HG03439 (cell line): Measurements from ENCODE around the gene COG3.

ENCODE experiments used
- ATAC-seq: cut with Tn5 transposase; IDR thresholded peaks from one replicate; pipeline ENCODE4 v1.9.1; 2021; ENCODE audit warnings: mild to moderate bottlenecking, moderate library complexity; ENCODE audit not compliant: unreplicated experiment

Gene COG3

DNA sequence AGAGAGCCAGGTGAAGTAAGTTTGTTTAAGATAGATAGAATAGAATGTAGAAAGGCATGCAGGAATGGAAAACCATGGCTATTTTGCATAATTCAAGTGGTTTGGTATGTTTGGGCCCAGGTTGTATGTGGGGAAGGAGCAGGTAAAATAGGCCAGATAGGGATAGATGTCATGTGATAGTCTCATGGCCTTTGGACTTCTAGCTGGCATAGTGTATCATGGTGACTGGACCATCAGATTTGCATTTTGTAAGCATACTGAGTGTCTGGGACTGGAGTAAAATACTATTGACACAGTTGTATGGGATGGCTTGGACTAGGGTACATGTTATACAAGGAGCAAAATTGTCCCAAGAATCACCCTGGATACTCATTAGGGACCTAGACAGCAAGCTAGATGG lies 38.9 kb downstream of the COG3 start:
- no peak for ATAC-seq

DNA sequence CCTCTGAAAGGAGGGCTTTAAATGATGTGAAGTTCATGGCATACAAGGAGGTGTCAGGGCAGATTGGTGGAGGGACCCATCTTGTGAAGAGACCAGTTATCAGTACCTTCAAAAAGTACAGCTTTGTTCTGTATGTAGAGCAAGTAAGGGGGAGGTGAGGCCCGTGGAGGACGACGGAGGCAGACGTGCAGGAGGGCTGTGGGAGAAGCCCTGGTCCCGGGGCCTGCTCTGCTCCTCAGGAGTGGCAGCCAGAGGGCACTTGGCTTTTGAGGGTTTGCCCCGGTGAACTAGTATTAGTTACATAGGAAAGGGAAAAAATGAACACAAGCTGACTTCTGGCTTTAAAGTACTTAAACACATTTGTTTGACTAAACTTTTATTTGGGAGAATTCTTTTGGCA lies 42.1 kb downstream of the COG3 start:
- no peak for ATAC-seq

DNA sequence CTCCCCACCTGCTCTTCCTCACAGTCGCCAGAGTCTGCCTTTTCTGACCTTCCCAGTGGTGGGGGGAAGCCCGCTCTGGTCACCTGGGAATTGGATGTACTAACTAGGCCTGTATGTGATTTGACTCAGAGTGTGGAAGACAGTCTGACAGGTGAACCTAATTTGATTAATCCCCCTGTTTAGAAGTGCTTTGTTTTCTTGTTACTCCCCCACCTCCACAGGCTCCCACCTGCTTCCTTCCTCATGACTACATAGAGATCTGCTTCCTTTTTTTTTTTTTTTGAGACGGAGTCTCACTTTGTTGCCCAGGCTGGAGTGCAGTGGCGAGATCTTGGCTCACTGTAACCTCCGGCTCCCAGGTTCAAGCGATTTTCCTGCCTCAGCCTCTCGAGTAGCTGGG lies 44.0 kb downstream of the COG3 start:
- no peak for ATAC-seq

DNA sequence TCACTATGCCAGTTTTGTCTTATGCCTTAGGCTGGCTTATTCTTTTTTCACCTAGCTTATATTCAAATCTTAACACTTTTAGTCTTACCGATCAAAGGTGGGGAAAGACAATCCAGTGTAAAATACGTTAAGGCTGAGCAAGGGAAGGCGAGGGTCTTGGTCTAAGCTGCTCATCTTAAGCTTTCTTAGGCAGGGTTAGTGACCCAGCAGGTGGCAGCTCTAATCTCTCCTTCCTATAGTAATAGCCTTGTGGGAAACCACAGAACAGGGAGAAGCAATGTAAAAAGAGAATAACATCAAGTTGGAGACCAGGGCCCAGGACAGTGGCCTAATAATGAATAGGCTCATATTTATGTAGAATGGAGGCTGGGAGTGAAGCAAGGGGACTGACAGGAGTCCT lies 45.9 kb downstream of the COG3 start:
- no peak for ATAC-seq

DNA sequence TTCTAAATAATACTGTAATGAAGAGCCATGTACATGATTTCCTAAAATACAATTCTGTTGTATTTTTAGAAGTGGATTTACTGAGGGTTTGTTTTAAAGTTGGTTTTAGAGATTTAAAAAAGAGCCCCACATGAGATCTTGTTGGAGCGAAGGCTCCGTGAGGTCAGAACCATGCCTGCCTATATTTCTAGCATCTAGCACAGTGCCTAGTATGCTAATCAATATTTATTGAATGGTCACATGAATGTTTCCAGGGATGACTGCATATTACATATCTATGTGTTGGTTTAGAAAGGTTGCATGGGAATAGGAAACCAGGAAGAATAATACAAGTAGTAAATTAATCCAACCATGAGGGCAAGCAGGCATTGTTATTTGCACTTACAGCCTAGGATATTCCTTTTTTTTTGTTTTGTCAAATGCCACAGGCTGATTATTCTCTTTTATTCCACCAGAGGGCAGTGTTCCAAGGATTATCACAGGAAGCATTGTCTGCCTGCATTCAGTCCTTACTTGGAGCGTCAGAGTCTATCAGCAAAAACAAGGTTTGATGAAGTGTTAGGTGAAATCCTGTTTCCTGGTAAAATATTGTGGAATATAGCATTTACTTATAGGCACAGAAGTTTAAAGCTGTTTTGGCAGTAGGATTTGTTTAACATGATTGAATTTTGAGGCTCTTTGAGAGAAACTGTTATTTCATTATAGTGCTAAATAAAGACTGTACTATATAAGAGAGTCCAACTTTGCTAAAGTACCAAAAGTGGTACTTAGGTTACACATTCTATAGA lies 46.8 kb downstream of the COG3 start:
- ATAC-seq = no peak

DNA sequence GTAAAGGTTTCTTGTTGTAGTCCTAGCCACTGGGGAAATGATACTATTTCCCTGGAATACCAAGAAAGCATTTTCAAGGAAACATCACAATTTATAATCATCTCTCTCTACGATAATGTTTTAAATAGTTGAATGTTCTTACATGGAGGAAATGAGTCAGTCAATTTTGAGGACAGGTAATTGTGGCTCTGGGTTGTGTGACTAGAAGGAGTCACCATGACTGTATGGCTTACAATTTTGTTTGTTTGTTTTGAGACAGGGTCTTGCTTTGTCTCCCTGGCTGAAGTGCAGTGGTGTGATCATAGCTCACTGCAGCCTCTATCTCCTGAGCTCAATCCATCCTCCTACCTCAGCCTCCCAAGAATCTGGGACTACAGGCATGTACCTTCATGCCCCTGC lies 47.4 kb downstream of the COG3 start:
- no peak for ATAC-seq

DNA sequence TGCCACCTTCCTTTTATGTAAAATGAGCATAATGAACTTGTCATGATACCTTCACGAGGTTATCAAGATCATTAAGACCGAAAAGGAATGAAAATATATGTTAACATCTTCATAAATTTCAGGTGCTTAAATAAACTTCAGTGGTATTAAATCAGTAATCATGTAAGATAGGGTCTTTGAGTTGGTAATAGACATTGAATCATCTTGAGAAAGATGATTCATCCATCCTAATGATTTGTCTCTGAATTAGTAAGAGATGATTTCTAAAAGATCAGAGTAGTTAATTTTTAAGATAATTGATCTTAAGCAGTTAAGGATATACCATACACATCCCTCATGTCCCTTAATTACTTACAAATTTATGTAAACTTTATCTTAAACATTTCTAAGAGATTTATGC lies 52.0 kb downstream of the COG3 start:
- ATAC-seq = no peak

DNA sequence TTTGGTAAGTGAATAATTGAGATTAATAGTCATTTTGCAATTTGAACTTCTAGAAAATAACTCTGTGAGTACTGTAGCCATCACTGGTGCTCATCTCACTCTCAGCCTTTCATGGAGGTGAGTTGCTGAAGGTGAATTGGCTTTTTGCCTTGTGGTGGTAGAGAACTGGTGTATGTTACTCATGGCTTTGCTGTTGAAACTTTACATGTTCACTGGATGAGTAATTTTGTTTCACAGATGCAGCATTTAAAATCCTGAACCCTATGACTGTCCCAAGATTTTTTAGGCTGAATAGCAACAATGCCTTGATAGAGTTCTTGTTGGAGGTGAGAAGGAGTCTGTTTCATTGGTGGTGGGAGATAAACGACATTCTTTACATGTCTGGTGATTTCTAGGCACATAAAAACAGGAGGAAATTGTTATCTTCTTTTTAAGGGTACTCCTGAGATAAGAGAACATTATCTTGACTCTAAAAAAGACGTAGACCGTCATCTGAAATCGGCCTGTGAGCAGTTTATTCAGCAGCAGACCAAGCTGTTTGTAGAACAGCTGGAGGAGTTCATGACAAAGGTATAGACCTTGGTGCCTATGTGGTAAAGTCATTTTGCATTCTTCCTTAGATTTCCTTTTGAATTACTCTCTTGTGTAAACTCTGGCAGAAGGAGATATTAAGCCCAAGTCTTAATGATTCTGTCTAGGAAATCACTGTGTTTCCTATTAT lies 53.9 kb downstream of the COG3 start:
- no peak for ATAC-seq

DNA sequence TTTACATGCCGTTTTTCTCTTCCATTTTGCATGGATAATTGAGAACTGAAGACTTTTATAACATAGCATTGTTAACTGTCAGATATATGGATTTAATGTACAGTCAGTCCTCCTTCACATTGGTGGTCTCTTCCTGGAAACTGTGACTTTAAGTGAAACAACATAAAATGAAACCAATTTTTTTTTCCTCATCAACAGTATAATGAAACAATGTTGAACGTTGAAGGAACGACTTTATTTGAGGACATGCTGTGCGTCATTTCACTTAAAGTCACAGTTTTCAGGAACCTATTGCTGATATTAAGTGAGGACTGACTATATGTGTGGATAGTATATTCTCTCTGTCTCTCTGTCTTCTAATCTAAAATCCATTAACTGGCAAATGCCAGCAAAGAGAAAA lies 54.8 kb downstream of the COG3 start:
- ATAC-seq = no peak

DNA sequence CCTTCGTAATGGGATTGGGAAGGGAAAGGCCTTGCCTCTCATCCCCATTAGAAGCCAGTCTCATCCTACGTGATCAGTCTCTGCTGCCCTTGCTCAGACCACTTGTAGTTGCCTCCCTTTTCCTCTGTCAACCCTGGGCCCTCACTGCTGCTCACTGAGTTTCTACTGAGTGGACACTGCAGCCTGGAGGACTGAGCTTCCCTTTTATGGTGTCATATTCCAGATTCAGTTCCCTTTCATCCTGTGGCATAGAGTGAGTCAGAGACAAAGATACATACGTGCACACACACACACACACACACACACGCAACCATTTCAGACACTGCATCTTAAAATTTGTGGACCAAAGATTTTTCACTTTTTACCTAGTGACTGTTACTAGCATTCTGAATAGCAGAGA lies 56.6 kb downstream of the COG3 start:
- no peak for ATAC-seq

DNA sequence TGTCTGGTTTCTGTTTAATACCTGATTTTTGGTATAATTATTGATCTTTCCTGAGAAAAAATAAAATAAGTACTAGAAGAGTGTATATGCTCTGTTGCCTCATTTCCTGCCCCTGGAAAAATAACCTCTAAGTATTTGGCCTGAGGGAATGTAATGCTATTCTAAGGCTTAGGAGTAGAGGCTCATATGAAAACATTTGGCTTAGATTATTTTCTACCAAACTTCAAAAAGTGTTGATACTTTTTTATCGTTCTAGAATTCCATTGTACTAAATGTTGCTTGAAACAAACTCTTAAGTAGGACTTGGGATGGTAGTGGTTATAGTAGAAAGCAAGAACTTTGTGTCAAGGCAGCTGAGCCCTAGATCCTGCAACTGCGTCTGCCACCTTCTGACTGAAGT lies 57.8 kb downstream of the COG3 start:
- no peak for ATAC-seq

DNA sequence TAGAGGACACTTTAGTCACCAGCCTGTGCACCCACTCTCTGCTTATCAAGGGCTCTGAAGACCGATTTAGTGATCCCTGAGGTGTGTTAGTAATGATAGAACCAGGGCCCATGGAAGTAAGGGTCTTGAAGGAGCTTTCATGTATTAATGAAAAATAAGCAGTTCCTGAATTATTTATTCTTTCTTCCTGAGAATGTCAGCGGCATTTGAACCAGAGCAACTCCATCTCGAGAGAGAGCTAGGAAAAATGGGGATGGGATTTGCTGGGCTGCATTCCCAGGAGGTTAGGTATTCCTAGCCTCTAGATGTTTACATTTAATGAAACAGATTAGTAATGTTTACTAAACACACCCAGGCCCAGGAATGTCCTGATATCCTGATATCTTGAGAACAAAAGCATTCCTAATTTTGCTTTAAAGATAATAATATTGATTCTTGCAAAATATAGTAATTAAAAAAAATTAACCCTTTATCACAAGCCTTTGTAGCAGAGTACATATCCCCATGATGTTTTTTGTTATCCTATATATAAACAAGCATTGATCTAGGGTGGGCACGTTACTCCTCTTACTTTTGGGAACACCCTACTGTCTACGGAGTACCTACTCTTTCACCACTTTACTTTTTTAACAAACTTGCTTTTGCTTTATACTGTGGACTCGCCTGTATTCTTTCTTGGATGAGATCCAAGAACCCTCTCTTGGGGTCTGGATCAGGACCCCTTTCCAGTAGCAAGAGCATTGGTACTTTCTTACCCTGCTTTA lies 63.1 kb downstream of the COG3 start:
- ATAC-seq = no peak

DNA sequence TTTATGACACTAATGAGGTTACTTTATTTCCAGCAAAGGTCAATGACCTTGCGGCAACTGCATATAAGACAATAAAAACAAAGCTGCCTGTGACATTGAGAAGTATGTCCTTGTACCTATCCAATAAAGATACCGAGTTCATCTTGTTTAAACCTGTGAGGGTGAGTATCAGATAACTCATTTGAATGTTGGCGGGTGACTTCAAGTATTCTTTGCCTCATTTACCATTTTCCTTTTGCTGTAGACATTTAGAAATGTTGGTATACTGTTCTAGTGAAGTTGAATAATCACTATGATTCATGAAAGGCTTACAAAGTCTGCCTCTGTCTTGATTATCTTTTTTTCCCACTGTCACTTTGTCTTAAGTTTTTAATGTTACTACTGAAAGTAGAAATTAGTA lies 65.0 kb downstream of the COG3 start:
- ATAC-seq = no peak

DNA sequence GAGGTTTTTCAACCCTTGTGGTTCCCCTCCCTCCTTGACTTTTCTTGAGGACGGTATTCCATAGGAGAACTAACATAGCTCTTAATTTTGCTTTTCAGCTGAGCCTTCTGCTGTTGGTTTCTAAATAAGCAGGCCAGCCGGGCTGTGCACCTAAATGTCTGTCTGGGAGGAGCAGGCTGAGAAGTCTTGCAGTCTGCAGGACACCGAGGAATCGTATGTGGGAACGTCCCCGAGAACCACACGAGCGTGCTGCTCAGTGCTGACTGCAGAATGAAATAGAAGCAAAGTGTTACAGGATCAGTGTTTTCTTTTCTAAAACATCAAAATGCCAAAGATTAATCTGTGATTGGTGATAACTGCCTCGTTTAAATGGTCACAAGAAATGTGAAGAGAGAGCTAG lies 69.9 kb downstream of the COG3 start:
- no peak for ATAC-seq

DNA sequence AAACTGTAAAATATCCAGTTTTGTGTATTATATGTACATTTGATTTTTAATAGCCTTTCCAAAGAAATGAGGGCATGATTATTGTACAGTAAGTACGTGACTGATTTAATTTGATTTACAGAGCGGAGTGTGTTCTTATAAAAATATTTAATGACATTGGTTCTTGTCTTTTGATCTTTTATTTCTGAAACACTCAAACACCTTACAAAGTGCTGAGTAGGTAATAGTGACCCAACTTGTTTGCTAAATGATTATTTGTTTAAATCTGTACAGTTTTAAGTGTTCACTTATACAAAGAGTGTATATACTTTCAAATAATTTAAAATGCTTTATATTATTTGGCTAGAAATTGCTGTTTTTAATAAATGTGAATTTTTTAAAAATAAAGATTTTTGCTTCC lies 71.5 kb downstream of the COG3 start:
- ATAC-seq = no peak

DNA sequence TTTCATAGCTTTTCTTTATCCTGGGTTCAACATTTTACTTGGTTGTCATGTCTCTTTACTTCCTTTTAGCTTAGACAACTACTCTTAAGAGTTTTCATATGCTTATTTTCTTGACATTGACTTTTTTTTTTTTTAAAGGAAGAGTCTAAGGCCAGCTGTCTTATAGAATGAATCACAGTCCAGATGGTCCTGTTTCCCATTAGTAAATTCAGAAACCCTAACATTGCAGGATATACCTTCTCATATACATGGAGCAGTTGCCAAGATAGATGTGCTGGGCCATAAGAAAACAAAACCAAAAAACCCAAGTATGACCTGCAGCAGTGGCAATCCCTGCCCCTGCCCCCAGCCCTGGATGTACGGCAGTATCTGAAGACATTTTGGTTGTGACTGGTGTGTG lies 72.8 kb downstream of the COG3 start:
- ATAC-seq = no peak

DNA sequence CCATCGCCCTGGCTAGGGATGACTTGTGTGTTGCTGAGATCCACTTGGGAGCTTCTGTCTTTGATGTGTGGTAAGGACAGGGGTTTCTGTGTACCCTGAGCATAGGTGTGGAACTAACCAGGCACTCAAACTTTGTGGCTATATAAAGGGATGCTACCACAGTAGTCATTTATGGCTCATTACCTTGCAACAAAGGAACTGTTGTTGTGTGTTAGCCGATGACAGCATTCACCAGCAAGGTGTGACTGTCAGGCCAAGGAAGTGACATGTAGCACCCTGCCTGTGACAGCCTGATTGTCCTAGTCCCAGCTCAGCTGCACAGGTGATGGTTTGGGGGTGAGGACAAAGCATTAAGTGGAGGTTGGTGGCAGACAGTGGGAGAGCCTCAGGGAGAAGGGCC lies 73.6 kb downstream of the COG3 start:
- no peak for ATAC-seq

DNA sequence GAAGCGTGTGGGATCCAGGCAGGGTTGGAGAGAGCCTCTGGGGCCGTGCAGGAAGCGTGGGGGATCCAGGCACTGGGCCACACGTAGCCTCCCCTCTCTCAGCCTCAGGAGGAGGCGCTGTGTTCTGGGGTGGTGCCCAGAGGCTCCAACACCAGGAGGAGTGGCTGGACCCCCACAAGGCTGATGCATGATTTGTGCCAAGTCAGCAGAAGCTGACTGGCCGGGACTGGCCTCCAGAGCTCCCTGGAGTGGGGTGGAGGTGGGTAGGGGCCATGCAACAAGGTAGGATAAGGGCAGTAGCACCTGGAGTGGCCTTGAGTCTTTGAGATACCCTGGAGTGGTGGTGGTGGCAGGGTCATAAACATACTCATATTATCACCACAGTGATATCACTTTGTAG lies 75.5 kb downstream of the COG3 start:
- ATAC-seq = no peak

DNA sequence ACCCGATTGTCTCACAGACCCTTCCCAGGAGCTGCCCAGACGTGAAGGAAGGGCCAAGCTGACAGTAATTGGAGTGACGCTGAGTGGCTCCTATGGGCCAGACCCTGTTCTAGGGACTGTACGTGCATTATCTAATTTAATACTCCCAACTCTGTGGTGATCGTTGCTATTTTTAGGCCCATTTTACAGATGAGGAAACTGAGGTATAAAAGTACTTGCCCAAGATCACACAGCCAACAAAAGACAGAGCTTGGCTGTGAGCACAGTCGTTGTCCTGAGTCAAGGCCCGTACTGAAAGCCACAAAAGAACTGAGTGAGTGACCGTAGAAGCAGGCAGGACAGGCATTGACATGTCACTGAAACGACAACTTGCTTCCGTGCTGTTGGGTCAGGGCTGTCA lies 76.1 kb downstream of the COG3 start:
- no peak for ATAC-seq

DNA sequence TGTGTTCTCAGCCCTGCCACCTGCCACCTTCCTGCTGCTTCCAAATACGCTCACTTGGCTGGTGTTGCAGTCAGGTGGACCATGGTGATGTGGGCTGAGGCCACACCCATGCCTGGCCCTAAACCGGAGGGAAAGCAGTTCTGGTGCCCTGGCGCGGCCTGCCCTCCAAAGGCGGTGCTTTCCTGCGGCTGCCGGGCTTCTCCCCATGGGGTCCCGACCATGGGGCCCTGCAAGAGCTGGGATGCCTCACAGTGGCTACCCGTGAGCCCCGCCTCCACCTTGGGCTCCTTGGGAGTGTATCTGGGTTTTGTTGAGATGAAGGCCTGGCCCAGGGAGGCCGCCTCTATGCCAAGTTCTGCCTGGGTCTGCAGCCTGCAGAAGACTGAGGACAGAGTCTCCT lies 77.1 kb downstream of the COG3 start:
- ATAC-seq = no peak

DNA sequence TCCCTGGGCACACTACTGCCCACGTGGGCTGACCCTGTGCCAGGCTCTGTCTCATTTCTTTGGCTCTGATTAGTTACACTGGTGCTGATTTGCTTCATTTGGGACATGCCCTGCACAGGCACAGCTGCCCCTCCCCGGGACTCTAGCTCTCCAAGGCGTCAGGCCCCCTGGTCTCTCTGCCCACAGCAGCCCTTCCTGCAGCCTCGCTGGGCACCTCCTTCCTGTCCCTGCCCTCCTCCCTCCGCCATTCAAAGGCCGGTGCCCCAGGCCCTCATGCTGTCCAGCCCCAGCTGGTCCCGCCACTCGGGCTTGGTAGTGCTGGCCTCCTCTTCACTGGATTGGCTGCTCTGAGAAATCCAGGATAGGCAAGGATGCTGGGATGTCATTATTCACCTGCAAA lies 77.7 kb downstream of the COG3 start:
- ATAC-seq = no peak

DNA sequence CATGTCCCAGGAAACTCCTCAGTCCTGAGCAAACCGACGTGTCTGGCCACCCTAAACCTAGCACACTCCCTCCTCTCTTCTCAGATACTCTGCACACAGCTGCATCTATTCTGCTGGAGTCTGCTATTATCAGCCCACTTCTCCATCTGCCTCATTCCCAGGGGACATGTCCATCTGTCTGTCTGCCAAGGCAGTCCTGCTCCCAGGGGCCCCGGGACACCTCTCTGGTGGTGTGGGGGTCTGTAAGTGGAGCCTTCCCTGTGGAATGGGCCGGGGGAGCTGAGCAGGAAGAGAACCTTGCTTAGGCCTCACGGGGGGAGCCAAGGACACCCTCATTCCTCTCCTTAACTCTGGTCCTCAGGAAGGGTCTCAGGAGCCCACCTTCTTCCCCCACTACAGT lies 78.1 kb downstream of the COG3 start:
- no peak for ATAC-seq
